C1 segment of cervical spinal cord (tissue), 14 donors: ENCODE measurements around the gene LTBP2.

Source experiments
- DNase-seq, 14 donors: peaks; one replicate each; lab custom pipeline; 2025; lab: John Stamatoyannopoulos, UW

Gene LTBP2

GRCh38 chr14:74491956-74492775, 119.9 kb downstream of the LTBP2 start:
- peak in 2 of 14 donors; percentile 26 to 41 for DNase-seq

- DNase-seq: no peak
Measured at GRCh38 chr14:74490486-74490885, 121.6 kb downstream of the LTBP2 start.

GRCh38 chr14:74488786-74489397, 123.1 kb downstream of the LTBP2 start:
- DNase-seq: no peak

GRCh38 chr14:74486164-74486563, 125.9 kb downstream of the LTBP2 start:
- no peak for DNase-seq

GRCh38 chr14:74483321-74483720, 128.7 kb downstream of the LTBP2 start:
- DNase-seq: no peak

GRCh38 chr14:74482571-74482970, 129.5 kb downstream of the LTBP2 start:
- no peak for DNase-seq

GRCh38 chr14:74480046-74480445, 132.0 kb downstream of the LTBP2 start:
- DNase-seq: no peak

GRCh38 chr14:74478996-74479635, 132.9 kb downstream of the LTBP2 start:
- peak in 1 of 14 donors; percentile 12 for DNase-seq

- peak in 1 of 14 donors; percentile 20 for DNase-seq
Measured at GRCh38 chr14:74476607-74477006, 135.4 kb downstream of the LTBP2 start.

- DNase-seq: peak in 1 of 14 donors; percentile 74
Measured at GRCh38 chr14:74476107-74476506, 135.9 kb downstream of the LTBP2 start.

GRCh38 chr14:74475678-74476077, 136.4 kb downstream of the LTBP2 start:
- no peak for DNase-seq

- DNase-seq: no peak
Measured at GRCh38 chr14:74474376-74474775, 137.7 kb downstream of the LTBP2 start.

GRCh38 chr14:74472601-74473000, 139.4 kb downstream of the LTBP2 start:
- DNase-seq: no peak

GRCh38 chr14:74469548-74470518, 142.2 kb downstream of the LTBP2 start:
- peak in 2 of 14 donors; percentile 13 to 18 for DNase-seq

GRCh38 chr14:74468513-74468912, 143.5 kb downstream of the LTBP2 start:
- DNase-seq: no peak

- no peak for DNase-seq
Measured at GRCh38 chr14:74465335-74465734, 146.7 kb downstream of the LTBP2 start.

GRCh38 chr14:74464785-74465184, 147.3 kb downstream of the LTBP2 start:
- DNase-seq: no peak

GRCh38 chr14:74463697-74464096, 148.3 kb downstream of the LTBP2 start:
- no peak for DNase-seq

GRCh38 chr14:74462993-74463392, 149.0 kb downstream of the LTBP2 start:
- no peak for DNase-seq

GRCh38 chr14:74459976-74460375, 152.1 kb downstream of the LTBP2 start:
- no peak for DNase-seq

- no peak for DNase-seq
Measured at GRCh38 chr14:74459289-74459946, 152.6 kb downstream of the LTBP2 start.
